Loucy (cell line): ENCODE data around the gene MUTYH.
"Not testable (repeated sequence)": the region's sequence is repeated elsewhere in the genome, so short reads cannot be mapped to it uniquely, and the experiment has no call there.

Experiments used
- EZH2phosphoT487 ChIP-seq: fragments of 200-600 bp; IDR thresholded peaks from 2 replicates; pipeline ENCODE4 v1.6.1; 2018; ENCODE audit warnings: antibody characterized with exemption, mild to moderate bottlenecking, moderate library complexity, borderline replicate concordance
- TF ChIP-seq, protein P1 (sequence below): fragments of 200-600 bp; sonication (generic); conservative IDR thresholded peaks from 2 replicates; pipeline ENCODE4 v1.5.1; 2014; ENCODE audit warnings: mild to moderate bottlenecking, antibody characterized with exemption, low read length

GRCh38 chr1:45286521-45286920 lies 53.7 kb downstream of the MUTYH start:
- TF ChIP-seq, protein P1, sequence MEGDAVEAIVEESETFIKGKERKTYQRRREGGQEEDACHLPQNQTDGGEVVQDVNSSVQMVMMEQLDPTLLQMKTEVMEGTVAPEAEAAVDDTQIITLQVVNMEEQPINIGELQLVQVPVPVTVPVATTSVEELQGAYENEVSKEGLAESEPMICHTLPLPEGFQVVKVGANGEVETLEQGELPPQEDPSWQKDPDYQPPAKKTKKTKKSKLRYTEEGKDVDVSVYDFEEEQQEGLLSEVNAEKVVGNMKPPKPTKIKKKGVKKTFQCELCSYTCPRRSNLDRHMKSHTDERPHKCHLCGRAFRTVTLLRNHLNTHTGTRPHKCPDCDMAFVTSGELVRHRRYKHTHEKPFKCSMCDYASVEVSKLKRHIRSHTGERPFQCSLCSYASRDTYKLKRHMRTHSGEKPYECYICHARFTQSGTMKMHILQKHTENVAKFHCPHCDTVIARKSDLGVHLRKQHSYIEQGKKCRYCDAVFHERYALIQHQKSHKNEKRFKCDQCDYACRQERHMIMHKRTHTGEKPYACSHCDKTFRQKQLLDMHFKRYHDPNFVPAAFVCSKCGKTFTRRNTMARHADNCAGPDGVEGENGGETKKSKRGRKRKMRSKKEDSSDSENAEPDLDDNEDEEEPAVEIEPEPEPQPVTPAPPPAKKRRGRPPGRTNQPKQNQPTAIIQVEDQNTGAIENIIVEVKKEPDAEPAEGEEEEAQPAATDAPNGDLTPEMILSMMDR: not testable (repeated sequence)
- TF ChIP-seq EZH2phosphoT487: not testable (repeated sequence)
